Thoracic aorta (tissue), 2 donors: ENCODE data around the gene ZNF773. TPM values are rescaled to one million over a fixed set of nuclear protein-coding genes. Genes with fewer than 3 reads are reported as not detected.
A peak's percentile ranks its signal among the peaks of the same experiment; 100 is the strongest.
"Not testable (repeated sequence)": the region's sequence is repeated elsewhere in the genome, so short reads cannot be mapped to it uniquely, and the experiment has no call there.

ENCODE experiments used
- ATAC-seq: fragments of 150-250 bp; one replicate; pipeline ENCODE4 v1.8.0; 2017; ENCODE audit warnings: low read depth; ENCODE audit not compliant: insufficient number of reproducible peaks, low FRiP score
- DNase-seq: peaks from one replicate; pipeline ENCODE4 v3.0.0-alpha.2; 2020; ENCODE audit warnings: low spot score
- H3K27ac ChIP-seq, 2 donors: fragments of 200-600 bp; sonication (generic); 1 replicate in 1 of 2; 2 replicates in 1 of 2; pipeline ENCODE4 v1.5.1; 2016; ENCODE audit warnings: mild to moderate bottlenecking in 2 of 2, moderate library complexity in 2 of 2
- H3K27me3 ChIP-seq: fragments of 200-600 bp; sonication (generic); replicated peaks from 2 replicates; pipeline ENCODE4 v1.6.0; 2016; ENCODE audit warnings: mild to moderate bottlenecking; ENCODE audit not compliant: insufficient read depth
- H3K36me3 ChIP-seq: fragments of 200-600 bp; sonication (generic); one replicate; pipeline ENCODE4 v1.5.1; 2016
- H3K4me1 ChIP-seq, 2 donors: fragments of 200-600 bp; sonication (generic); 1 replicate in 1 of 2; 2 replicates in 1 of 2; pipeline versions ENCODE4 v1.5.1 to v1.6.0; 2016; ENCODE audit warnings: low read depth in 2 of 2, mild to moderate bottlenecking in 1 of 2; ENCODE audit not compliant: control insufficient read depth in 1 of 2
- H3K4me3 ChIP-seq: fragments of 200-600 bp; sonication (generic); 2 replicates; pipeline ENCODE4 v1.5.1; 2016; ENCODE audit warnings: mild to moderate bottlenecking
- H3K9me3 ChIP-seq: fragments of 200-600 bp; sonication (generic); 2 replicates; pipeline ENCODE4 v1.5.1; 2016
- total RNA-seq, 2 donors: library from RNA; depleted of rRNA; stranded (reverse); fragments of >200 nt; gene quantifications; one replicate each; pipeline versions ENCODE4 v1.1.0 to v1.2.3, GENCODE V29; 2016
- TF ChIP-seq, protein P1 (sequence below): fragments of 200-600 bp; sonication (generic); IDR thresholded peaks from one replicate; pipeline ENCODE4 v1.5.1; 2019; ENCODE audit warnings: antibody characterized with exemption

ZNF773 gene
- 1 to 10 TPM; 4.3 to 9.5 TPM for total RNA-seq

DNA sequence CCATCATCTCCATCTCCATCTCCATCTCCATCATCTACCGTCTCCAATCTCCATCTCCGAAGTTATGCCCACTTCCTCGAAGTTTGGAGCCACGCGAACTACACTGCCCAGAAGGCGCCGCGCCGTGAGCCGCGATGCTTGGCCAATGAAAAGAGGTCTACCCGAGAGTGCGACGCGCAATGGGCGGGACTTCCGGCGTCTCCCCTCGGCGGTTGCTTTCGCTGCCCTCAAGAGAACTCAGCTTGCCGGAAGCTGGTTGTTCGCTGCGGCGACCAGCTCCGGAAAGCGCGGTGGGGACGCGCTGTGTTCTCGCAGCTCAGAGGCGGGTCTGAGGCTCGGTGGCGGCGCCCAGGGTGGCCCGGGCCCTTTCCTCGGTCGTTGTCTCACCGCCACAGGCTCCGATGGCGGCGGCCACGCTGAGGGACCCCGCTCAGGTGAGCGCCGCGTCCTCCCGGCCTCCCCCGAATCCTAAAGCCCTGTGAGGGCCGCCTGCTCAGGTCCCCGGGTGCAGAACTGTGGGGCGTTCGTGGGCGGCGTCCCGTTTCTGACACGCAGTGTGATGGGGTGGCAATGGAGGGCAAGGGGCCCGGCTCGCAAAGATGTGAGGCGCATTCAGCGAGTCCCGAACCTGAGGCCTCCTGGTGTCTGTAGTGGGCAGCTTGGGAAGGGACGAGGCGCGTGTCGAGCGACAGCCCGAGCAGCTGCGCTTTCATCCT lies at the start of gene ZNF773:
Gene ZNF773 (plus strand): TSS at position 259 of the 716 bp plus-strand sequence. CDS start 143 bp downstream, at position 402.
- ATAC-seq (peak; percentile 79), DNase-seq (peak; percentile 66)
- H3K27ac ChIP-seq: peak within 1 kb of the TSS; percentile 65
- H3K27me3 ChIP-seq, H3K4me1 ChIP-seq: not testable (repeated sequence)
- peaks cover 31% of the 10 kb centered on the region for H3K9me3 ChIP-seq
- peak within 1 kb of the TSS; percentile 84 for H3K4me3 ChIP-seq
- H3K36me3 ChIP-seq: peaks cover 17% of the 10 kb centered on the region

- H3K36me3 ChIP-seq: no peaks in the 10 kb centered on the region
- H3K27ac ChIP-seq: no peak overlapping the region
- no peak overlapping the region for H3K4me3 ChIP-seq
- ATAC-seq (no peak), DNase-seq (no peak)
- H3K27me3 ChIP-seq: no peaks in the 10 kb centered on the region
- no peaks in the 10 kb centered on the region for H3K4me1 ChIP-seq
- H3K9me3 ChIP-seq: peaks cover 51% of the 10 kb centered on the region
- TF ChIP-seq, protein P1, sequence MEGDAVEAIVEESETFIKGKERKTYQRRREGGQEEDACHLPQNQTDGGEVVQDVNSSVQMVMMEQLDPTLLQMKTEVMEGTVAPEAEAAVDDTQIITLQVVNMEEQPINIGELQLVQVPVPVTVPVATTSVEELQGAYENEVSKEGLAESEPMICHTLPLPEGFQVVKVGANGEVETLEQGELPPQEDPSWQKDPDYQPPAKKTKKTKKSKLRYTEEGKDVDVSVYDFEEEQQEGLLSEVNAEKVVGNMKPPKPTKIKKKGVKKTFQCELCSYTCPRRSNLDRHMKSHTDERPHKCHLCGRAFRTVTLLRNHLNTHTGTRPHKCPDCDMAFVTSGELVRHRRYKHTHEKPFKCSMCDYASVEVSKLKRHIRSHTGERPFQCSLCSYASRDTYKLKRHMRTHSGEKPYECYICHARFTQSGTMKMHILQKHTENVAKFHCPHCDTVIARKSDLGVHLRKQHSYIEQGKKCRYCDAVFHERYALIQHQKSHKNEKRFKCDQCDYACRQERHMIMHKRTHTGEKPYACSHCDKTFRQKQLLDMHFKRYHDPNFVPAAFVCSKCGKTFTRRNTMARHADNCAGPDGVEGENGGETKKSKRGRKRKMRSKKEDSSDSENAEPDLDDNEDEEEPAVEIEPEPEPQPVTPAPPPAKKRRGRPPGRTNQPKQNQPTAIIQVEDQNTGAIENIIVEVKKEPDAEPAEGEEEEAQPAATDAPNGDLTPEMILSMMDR: no peak
These were observed 47.4 kb upstream of the ZNF773 start for GRCh38 chr19:57452307-57452706.

GRCh38 chr19:57465680-57466381 lies 33.9 kb upstream of the ZNF773 start:
- ATAC-seq (no peak), DNase-seq (no peak)
- H3K36me3 ChIP-seq: peaks cover 10% of the 10 kb centered on the region
- H3K27ac ChIP-seq: no peak overlapping the region
- no peaks in the 10 kb centered on the region for H3K27me3 ChIP-seq
- peaks cover 74% of the 10 kb centered on the region for H3K9me3 ChIP-seq
- TF ChIP-seq, protein P1: no peak
- no peaks in the 10 kb centered on the region for H3K4me1 ChIP-seq
- no peak overlapping the region for H3K4me3 ChIP-seq

GRCh38 chr19:57466489-57466888 lies 33.2 kb upstream of the ZNF773 start:
- no peak for ATAC-seq
- peaks cover 79% of the 10 kb centered on the region for H3K9me3 ChIP-seq
- no peak for DNase-seq
- H3K4me1 ChIP-seq: no peaks in the 10 kb centered on the region
- H3K4me3 ChIP-seq: no peak overlapping the region
- H3K27ac ChIP-seq: no peak overlapping the region
- TF ChIP-seq, protein P1: no peak
- H3K36me3 ChIP-seq: peaks cover 10% of the 10 kb centered on the region
- H3K27me3 ChIP-seq: no peaks in the 10 kb centered on the region

GRCh38 chr19:57473646-57474045 lies 26.1 kb upstream of the ZNF773 start:
- Histone ChIP-seq H3K36me3 (peaks cover 29% of the 10 kb centered on the region), H3K27ac (no peak overlapping the region)

More at GRCh38 chr19:57473646-57474045, 26.1 kb upstream of the ZNF773 start:
- TF ChIP-seq, protein P1: no peak
- no peak overlapping the region for H3K4me3 ChIP-seq
- H3K27me3 ChIP-seq: no peaks in the 10 kb centered on the region
- peaks cover 86% of the 10 kb centered on the region for H3K9me3 ChIP-seq
- H3K4me1 ChIP-seq: no peaks in the 10 kb centered on the region
- no peak for DNase-seq
- no peak for ATAC-seq
